GM12892 (cell line): ENCODE results near the gene CLEC1A.

Experiments used
- POLR2A ChIP-seq: IDR thresholded peaks from 2 replicates; pipeline ENCODE4 v1.6.1; 2011; ENCODE audit warnings: low read depth, low read length, control low read depth
- TAF1 ChIP-seq: IDR thresholded peaks from 2 replicates; pipeline ENCODE4 v1.6.1; 2011; ENCODE audit warnings: low read depth, mild to moderate bottlenecking, control low read depth, low read length, borderline replicate concordance

DNA sequence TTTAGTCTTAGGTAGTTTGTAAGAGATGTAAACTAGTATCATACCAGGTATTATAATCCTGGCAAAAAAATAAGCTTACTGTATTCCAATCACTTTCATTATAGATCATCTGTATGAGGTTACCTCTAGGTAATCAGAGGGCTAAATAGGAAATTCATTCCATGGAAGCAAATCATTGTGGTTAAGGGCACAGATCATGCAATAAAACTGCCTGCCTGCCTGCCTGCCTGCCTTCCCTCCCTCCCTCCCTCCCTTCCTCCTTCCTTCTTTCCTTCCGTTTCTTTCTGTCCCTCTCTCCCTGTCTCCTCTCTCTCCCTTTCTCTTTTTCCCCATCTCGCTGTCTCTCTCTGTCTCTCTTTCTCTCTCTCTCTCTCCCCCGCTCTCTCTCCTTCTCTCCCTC is 71.5 kb downstream of the CLEC1A start:
- TF ChIP-seq POLR2A (no peak), TAF1 (no peak)
